ENCODE results near the gene FADS1. TPM values are rescaled to one million over a fixed set of nuclear protein-coding genes. Genes with fewer than 3 reads are reported as not detected.

Gene FADS1
- total and polyA plus RNA-seq, 11 donors: 14.3 to 72.6 (median 23.6) TPM

DNA sequence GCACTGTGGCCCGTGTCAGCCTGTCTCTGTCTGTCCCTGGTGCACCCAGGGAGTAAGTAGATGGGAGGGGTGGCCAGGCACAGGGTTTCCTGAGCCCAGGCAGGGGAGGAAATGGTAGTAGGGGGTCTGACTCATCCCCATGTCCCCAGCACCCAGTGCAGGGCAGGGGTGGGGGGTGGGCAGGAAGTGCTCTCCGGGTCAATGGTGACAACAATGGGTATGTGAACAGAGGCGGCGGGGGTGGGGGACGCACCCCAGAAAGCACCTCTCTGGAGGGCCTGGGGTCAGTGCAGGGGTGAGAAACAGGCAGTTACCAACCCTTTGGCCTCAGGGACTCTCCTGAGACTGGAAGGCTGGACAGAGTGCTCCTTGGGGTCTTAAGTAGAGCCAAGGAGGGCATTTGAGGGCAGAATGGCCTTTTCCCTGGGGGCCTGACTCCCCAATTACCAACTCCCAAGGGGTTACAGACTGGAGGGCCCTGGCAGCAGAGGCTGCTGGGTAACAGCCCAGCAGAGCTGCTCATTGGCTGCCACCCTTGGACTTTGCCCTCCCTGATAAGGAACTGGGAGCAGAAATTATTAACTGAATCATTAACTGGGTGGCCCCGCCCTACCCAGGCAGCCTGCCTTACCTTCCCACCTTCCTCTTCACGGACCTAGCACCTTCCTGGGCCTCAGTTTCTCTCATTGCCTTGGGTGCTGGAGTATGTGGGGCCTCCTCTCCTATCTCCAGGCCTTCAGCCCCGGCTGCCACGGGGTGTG, 60.2 kb downstream of the FADS1 start:
- H3K27me3 ChIP-seq: peaks cover 0 to 10% (median 2%) of the 10 kb centered on the region in 9 donors
- ATAC-seq: no peak
- WGBS, 4 donors: 73 to 78% (median 76%) methylated on average over 7 to 9 of the region's 9 CpGs
- no peaks in the 10 kb centered on the region for H3K36me3 ChIP-seq
- no peaks in the 10 kb centered on the region for H3K9me3 ChIP-seq
- H3K27ac ChIP-seq: no peak overlapping the region
- DNase-seq: no peak
- H3K4me1 ChIP-seq: peaks cover 0 to 17% (median 2%) of the 10 kb centered on the region in 12 donors
- TF ChIP-seq POLR2A (IDR thresholded peaks at IDR 0.05): no peak
- TF ChIP-seq, protein P1, sequence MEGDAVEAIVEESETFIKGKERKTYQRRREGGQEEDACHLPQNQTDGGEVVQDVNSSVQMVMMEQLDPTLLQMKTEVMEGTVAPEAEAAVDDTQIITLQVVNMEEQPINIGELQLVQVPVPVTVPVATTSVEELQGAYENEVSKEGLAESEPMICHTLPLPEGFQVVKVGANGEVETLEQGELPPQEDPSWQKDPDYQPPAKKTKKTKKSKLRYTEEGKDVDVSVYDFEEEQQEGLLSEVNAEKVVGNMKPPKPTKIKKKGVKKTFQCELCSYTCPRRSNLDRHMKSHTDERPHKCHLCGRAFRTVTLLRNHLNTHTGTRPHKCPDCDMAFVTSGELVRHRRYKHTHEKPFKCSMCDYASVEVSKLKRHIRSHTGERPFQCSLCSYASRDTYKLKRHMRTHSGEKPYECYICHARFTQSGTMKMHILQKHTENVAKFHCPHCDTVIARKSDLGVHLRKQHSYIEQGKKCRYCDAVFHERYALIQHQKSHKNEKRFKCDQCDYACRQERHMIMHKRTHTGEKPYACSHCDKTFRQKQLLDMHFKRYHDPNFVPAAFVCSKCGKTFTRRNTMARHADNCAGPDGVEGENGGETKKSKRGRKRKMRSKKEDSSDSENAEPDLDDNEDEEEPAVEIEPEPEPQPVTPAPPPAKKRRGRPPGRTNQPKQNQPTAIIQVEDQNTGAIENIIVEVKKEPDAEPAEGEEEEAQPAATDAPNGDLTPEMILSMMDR (IDR thresholded peaks at IDR 0.05): no peak
- intact Hi-C loops (cut with DNase I): no loop called here
- H3K4me3 ChIP-seq: no peak overlapping the region

DNA sequence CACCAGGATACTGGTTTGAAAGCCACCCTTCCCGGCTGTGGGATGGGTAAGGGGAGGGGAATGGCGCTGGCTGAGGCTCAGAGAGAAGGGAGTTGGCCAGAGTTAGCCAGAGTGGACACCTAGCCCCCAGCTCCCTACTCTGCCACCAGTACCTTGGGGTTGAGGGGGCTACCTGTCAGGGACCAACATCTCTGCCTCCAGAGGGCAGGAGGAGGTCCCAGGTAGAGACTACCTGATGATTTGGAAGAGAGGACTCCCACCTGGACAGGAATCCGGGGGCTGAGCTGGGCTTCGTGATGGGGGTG, 60.7 kb downstream of the FADS1 start:
- intact Hi-C loops (cut with DNase I): no loop called here
- Histone ChIP-seq H3K4me3 (no peak overlapping the region), H3K9me3 (no peaks in the 10 kb centered on the region), H3K27ac (no peak overlapping the region), H3K36me3 (no peaks in the 10 kb centered on the region), H3K27me3 (peaks cover 0 to 7% (median 2%) of the 10 kb centered on the region in 9 donors), H3K4me1 (peaks cover 0 to 17% (median 2%) of the 10 kb centered on the region in 12 donors)
- DNase-seq (no peak), ATAC-seq (no peak)
- 73 to 85% (median 80%) methylated on average over 4 of the region's 4 CpGs for WGBS, 4 donors
- TF ChIP-seq POLR2A (IDR thresholded peaks at IDR 0.05): no peak
- TF ChIP-seq, protein P1 (IDR thresholded peaks at IDR 0.05): no peak

DNA sequence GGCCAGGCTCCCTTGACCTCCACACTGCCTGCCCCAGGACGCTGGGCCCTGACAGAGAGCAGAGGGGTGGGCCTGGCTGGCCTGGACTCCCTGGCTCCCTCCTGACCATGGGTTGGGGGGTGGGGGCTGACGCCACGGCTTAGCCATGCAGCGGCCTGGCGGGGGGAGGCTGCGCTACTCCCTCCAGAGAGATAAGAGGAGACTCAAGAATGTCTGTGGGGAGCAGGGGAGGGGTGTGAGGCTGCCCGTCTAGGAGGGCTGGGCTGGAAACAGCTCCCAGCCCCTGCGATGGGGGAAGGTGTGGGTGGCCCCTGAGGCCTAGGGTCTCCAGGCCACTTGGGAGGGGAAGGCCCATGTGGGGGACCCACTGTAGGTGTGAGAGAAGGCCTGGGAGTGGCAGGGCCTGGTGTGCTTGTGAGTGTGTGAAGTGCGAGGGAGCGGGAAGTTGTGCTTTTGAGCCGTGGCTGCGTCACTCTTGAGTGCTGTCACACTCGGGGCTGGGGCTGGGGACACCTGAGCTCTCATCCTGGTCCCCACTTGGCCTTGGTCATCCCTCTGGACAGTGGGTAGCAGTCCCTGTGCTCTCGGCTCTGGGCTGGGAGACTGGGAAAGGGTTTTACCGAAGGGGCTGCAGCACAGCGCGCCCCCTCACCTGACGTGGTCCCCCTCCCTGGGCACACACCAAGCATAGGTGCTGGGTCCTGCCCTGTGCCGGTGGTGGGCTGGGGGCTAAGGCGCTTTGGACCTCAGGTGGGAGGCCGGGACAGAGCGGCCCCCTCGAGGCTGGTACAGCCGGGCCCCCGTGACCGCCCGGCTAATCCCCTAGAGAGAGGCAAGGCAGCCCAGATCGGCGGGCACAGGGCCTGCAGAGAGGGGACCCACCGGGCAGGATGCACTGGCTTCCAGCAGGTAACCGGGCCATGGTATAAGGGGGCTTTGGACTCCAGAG, 62.0 kb downstream of the FADS1 start:
- TF ChIP-seq, protein P1 (IDR thresholded peaks at IDR 0.05): no peak
- TF ChIP-seq POLR2A (IDR thresholded peaks at IDR 0.05): no peak
- ATAC-seq: peak in 1 of 4 donors; percentile 5
- H3K36me3 ChIP-seq: no peaks in the 10 kb centered on the region
- intact Hi-C loops (cut with DNase I): loop anchor here in 4 of 10 donors (5.0 kb wide), 1 partner anchor 352 kb away; no protein-coding TSS in a partner anchor
- no peaks in the 10 kb centered on the region for H3K9me3 ChIP-seq
- DNase-seq: no peak
- 86 to 90% (median 87%) methylated on average over 15 to 31 of the region's 31 CpGs for WGBS, 4 donors
- H3K4me1 ChIP-seq: peaks cover 0 to 17% (median 2%) of the 10 kb centered on the region in 12 donors
- H3K27ac ChIP-seq: no peak overlapping the region
- H3K27me3 ChIP-seq: peaks cover 0 to 7% (median 2%) of the 10 kb centered on the region in 9 donors
- no peak overlapping the region for H3K4me3 ChIP-seq

DNA sequence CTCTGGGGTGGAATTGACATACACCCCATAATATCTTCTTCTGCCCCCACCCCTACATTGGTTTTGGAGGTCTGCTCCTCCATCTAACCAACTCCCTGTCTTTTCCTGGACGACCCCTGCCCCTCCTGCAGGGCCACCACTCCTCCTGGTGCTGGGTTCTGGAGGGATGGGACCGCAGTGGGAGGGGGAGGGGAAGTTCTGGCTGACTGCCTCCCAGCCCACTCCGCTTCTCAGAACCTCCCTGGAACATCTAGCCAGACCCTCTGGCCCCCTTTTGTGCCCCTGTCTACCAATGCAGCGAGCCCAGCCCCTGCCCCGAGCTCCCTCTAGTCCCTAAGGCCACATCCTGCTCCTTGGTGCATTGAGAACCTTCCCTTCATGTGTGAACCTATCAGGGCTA, 63.1 kb downstream of the FADS1 start:
- Histone ChIP-seq H3K36me3 (no peaks in the 10 kb centered on the region), H3K27ac (no peak overlapping the region), H3K9me3 (no peaks in the 10 kb centered on the region), H3K4me3 (no peak overlapping the region), H3K27me3 (peaks cover 0 to 7% (median 2%) of the 10 kb centered on the region in 9 donors), H3K4me1 (peaks cover 0 to 17% (median 2%) of the 10 kb centered on the region in 12 donors)
- DNase-seq (no peak), ATAC-seq (no peak)
- intact Hi-C loops (cut with DNase I): loop anchor here in 5 of 10 donors (2.0 to 5.0 kb wide), 2 partner anchors 354 to 355 kb away; no protein-coding TSS in a partner anchor
- TF ChIP-seq, protein P1 (IDR thresholded peaks at IDR 0.05): no peak
- TF ChIP-seq POLR2A (IDR thresholded peaks at IDR 0.05): no peak
- 83 to 100% (median 92%) methylated on average over 5 of the region's 5 CpGs for WGBS, 4 donors
